ENCODE results near the gene KRTAP17-1.
"Not testable (repeated sequence)": the region's sequence is repeated elsewhere in the genome, so short reads cannot be mapped to it uniquely, and the experiment has no call there.

KRTAP17-1 gene

DNA sequence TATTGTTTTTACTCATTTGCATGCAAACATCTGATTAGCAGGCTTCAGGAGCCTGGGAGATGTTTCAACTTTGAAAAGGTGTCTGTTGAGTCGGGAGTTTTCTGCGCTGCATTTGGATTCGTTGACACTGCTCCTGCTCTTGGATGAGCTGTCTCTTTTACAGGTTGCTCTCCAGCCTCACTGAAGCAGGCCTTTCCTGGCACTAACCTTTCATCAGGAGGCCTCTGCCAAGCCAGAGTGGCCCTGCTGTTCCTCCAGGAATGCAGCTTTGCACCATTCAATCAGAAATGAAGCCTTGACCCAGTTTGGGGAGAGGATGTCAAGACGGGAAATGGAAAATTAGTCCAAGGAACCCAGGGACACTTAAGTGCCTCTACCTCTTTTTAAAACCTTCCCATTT is 12.5 kb downstream of the KRTAP17-1 start:
- DNase-seq (ENCODE audit: low read depth), result no peak

- DNase-seq (ENCODE audit: low read depth), result no peak
Observed at GRCh38 chr17:41301916-41302901, 13.3 kb downstream of the KRTAP17-1 start, which contains the start of gene KRTAP29-1. Gene KRTAP29-1, minus strand, starts transcription at chr17:41302851. Its CDS starts 0 bp downstream, at chr17:41302851.

- no peak for DNase-seq (ENCODE audit: low read depth)
Observed at GRCh38 chr17:41301204-41301790, 14.2 kb downstream of the KRTAP17-1 start.

GRCh38 chr17:41298458-41299135 is 16.9 kb downstream of the KRTAP17-1 start:
- no peak for DNase-seq (ENCODE audit: low read depth)

- DNase-seq (ENCODE audit: low read depth), result no peak
Observed at GRCh38 chr17:41296846-41297245, 18.7 kb downstream of the KRTAP17-1 start.

GRCh38 chr17:41294016-41294415 is 21.5 kb downstream of the KRTAP17-1 start:
- DNase-seq (ENCODE audit: low read depth), result no peak

GRCh38 chr17:41287050-41287449 is 28.5 kb downstream of the KRTAP17-1 start:
- no peak for DNase-seq (ENCODE audit: low read depth)

DNA sequence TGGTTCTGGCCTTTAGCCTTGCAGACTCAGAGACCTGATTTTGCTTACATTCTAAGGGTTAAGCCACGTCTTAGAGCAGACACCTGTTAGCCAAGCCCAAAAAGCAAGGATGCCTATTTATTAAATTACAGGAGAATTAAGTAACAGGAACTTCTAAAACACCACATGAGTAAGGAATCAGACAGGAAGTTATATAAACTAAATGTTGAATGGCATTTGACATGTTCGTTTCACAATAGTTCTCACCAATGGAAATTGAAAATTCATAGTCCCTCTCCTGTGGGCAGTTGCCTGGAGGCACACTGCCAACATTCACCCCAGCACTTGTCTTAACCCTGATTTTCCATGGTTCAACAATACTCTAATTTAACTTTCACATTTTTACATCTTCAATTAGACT is 31.0 kb downstream of the KRTAP17-1 start:
- DNase-seq (ENCODE audit: low read depth), result no peak

DNA sequence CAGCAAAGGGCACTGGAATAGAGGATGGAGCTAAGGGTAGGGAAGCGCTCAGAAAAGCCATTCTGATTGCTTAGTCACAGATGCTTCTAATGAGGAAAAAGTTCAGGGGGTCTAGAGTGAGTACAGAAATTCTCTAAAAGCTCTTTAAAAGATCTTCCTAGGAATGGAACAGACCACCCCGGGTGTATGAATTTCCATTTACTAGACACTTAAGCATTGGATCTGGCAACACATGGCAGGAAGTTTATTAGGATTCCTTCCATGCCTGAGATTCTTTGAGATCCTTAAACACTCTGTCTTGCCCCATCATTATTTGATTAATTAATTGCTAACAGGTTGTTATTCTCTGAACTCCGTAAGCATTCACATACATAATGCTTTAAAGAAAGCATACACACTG is 31.5 kb downstream of the KRTAP17-1 start:
- DNase-seq (ENCODE audit: low read depth), result peak; percentile 20

- no peak for DNase-seq (ENCODE audit: low read depth)
Observed at GRCh38 chr17:41278176-41278955, 37.1 kb downstream of the KRTAP17-1 start.

- not testable (repeated sequence) for DNase-seq (ENCODE audit: low read depth)
Observed at GRCh38 chr17:41275648-41276190, 39.8 kb downstream of the KRTAP17-1 start, which contains the start of gene KRTAP9-7. Gene KRTAP9-7, plus strand, starts transcription at chr17:41275698. Its CDS starts 0 bp downstream, at chr17:41275698.

DNA sequence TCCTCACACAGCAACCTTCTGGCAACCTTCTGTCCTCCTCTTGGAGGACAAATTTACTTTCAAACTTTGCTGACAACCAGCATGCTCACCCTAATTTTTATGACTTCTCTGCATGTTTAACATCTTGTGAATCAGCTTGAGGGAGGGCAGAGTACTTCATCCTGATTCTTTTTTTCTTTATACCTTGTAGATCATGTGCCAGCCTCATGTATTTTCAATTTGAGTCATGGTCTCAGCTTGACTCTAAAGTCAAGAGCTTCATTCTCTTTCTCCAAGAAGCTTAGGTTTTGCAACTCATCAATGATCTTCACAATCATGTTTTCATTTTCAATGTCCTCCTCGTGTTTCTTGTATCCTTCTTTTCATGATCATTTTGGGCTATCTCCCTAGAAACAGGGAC is 43.7 kb downstream of the KRTAP17-1 start:
- DNase-seq (ENCODE audit: low read depth), result no peak

DNA sequence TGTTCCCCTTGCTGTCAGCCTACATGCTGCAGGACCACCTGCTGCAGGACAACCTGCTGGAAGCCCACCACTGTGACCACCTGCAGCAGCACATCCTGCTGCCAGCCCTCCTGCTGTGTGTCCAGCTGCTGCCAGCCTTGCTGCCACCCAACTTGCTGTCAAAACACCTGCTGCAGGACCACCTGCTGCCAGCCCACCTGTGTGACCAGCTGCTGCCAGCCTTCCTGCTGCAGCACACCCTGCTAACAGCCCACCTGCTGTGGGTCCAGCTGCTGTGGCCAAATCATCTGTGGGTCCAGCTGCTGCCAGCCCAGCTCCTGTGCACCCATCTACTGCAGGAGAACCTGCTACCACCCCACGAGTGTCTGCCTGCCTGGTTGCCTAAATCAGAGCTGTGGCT is 44.2 kb downstream of the KRTAP17-1 start:
- not testable (repeated sequence) for DNase-seq (ENCODE audit: low read depth)

DNA sequence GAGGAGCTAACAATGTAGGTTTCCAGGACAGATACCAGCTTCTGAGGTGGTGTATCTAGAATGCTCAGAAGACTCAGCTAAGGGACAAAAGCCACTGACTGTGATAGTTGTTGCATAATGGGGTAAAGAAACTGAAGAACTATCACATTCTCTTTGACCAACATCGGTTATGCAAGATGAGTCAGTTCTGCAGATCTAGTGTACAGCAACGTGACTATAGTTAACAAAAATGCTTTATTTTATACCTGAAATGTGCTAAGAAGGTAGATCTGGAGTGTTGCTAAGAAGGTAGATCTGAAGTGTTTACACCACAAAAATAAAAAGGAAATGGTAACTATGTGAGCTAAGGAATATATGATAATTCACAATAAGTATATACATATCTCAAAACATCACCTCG is 47.8 kb downstream of the KRTAP17-1 start:
- no peak for DNase-seq (ENCODE audit: low read depth)

GRCh38 chr17:41265078-41265477 is 50.4 kb downstream of the KRTAP17-1 start, which contains the start of gene KRTAP9-6:
Gene KRTAP9-6, plus strand, starts transcription at chr17:41265378. Its CDS starts 0 bp downstream, at chr17:41265378.
- DNase-seq (ENCODE audit: low read depth), result no peak

All from HS-27A (cell line).